ENCODE data around the gene SLC24A4. TPM values are rescaled to one million over a fixed set of nuclear protein-coding genes. Genes with fewer than 3 reads are reported as not detected.

SLC24A4 gene
- total RNA-seq, 1 experiment from 2014 or later = not detected

- ChIA-PET POLR2A (no interaction called here), CTCF (no interaction called here), RAD21 (ENCODE audit: low non-redundant PET in 1 of 2, low total read pairs in 2 of 2, uncharacterized antibody in 2 of 2, unreplicated experiment in 2 of 2) (no interaction called here)
- Histone ChIP-seq H3K4me3 (replicated peaks in 1 of 2; ENCODE audit: low read depth in 1 of 2, low read length in 2 of 2) (no peak overlapping the region), H3K27ac (ENCODE audit: low read depth, low read length) (no peak overlapping the region), H3K9me2 (ENCODE audit: insufficient read depth) (no peaks in the 10 kb centered on the region), H3K36me3 (ENCODE audit: control insufficient read depth in 1 of 2, insufficient read depth in 2 of 2, low read length in 2 of 2) (no peaks in the 10 kb centered on the region), H2AFZ (ENCODE audit: low read depth, low read length, poor library complexity, severe bottlenecking) (no peak overlapping the region), H3K9ac (ENCODE audit: low read length) (no peak overlapping the region), H3K9me3 (ENCODE audit: control insufficient read depth in 1 of 2, insufficient read depth in 1 of 2, low read depth in 1 of 2, low read length in 2 of 2) (no peaks in the 10 kb centered on the region), H3K79me2 (ENCODE audit: insufficient read depth, low read length) (no peaks in the 10 kb centered on the region), H3K27me3 (ENCODE audit: insufficient read depth, low read length) (no peaks in the 10 kb centered on the region), H3K4me1 (ENCODE audit: control insufficient read depth in 1 of 2, insufficient read depth in 2 of 2, low read length in 2 of 2) (peaks cover 3 to 19% of the 10 kb centered on the region in 2 experiments), H3K4me2 (ENCODE audit: low read length) (no peak overlapping the region), H4K20me1 (ENCODE audit: insufficient read depth) (no peaks in the 10 kb centered on the region)
- TF ChIP-seq JUND (IDR thresholded peaks at IDR 0.05) (no peak), FOSL1 (IDR thresholded peaks at IDR 0.05; ENCODE audit: low read depth) (no peak), SP1 (IDR thresholded peaks at IDR 0.05; ENCODE audit: low read depth) (no peak), ZFX (IDR thresholded peaks at IDR 0.05) (no peak), CTCF (IDR thresholded peaks at IDR 0.05 in 2 of 3, conservative IDR thresholded peaks at IDR 0.05 in 1 of 3; ENCODE audit: borderline replicate concordance in 1 of 3, insufficient read depth in 1 of 3, low read depth in 2 of 3, low read length in 2 of 3) (no peak)
- ATAC-seq (no peak), DNase-seq (ENCODE audit: low read depth, low spot score) (no peak)
- intact Hi-C loops (cut with micrococcal nuclease) = no loop called here
- no TSS peak for BruUV-seq (replicated peaks)
Observed at GRCh38 chr14:92421751-92422150, 98.8 kb downstream of the SLC24A4 start.

DNA sequence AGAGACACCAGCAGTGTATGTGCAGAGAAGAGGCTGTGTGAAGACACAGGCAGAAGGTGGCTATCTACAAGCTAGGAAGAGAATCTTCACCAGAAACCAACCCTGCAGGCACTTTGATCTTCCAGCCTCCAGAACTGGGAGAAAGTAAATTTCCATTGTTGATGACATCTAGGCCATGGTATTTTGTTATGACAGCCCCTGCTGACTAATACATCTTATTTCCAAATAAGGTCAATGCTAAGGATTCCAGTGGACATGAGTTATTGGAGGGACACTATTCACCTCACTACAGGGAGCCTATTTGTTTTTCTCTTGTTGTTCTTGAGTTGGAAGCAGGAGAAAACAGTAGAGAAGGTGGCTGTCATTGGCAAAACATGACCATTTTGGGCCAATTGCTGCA, 102.1 kb downstream of the SLC24A4 start:
- ChIA-PET POLR2A (no interaction called here), RAD21 (ENCODE audit: low non-redundant PET in 1 of 2, low total read pairs in 2 of 2, uncharacterized antibody in 2 of 2, unreplicated experiment in 2 of 2) (no interaction called here), CTCF (no interaction called here)
- Histone ChIP-seq H2AFZ (ENCODE audit: low read depth, low read length, poor library complexity, severe bottlenecking) (no peak overlapping the region), H3K9me2 (ENCODE audit: insufficient read depth) (no peaks in the 10 kb centered on the region), H3K9ac (ENCODE audit: low read length) (no peak overlapping the region), H3K27me3 (ENCODE audit: insufficient read depth, low read length) (no peaks in the 10 kb centered on the region), H3K4me1 (ENCODE audit: control insufficient read depth in 1 of 2, insufficient read depth in 2 of 2, low read length in 2 of 2) (peaks cover 3 to 26% of the 10 kb centered on the region in 2 experiments), H3K27ac (ENCODE audit: low read depth, low read length) (no peak overlapping the region), H3K4me2 (ENCODE audit: low read length) (peak overlapping the region; percentile 41), H4K20me1 (ENCODE audit: insufficient read depth) (no peaks in the 10 kb centered on the region), H3K9me3 (ENCODE audit: control insufficient read depth in 1 of 2, insufficient read depth in 1 of 2, low read depth in 1 of 2, low read length in 2 of 2) (no peaks in the 10 kb centered on the region), H3K79me2 (ENCODE audit: insufficient read depth, low read length) (no peaks in the 10 kb centered on the region), H3K36me3 (ENCODE audit: control insufficient read depth in 1 of 2, insufficient read depth in 2 of 2, low read length in 2 of 2) (no peaks in the 10 kb centered on the region), H3K4me3 (replicated peaks in 1 of 2; ENCODE audit: low read depth in 1 of 2, low read length in 2 of 2) (no peak overlapping the region)
- no TSS peak for BruUV-seq (replicated peaks)
- DNase-seq (ENCODE audit: low read depth, low spot score) = peak; percentile 28
- ATAC-seq = peak; percentile 75
- intact Hi-C loops (cut with micrococcal nuclease) = no loop called here
- no peak for TF ChIP-seq ZFX (IDR thresholded peaks at IDR 0.05)
- TF ChIP-seq ZBTB33 (IDR thresholded peaks at IDR 0.05; ENCODE audit: extremely low read depth, insufficient replicate concordance, low read length) = no peak
- TF ChIP-seq RAD21 (IDR thresholded peaks at IDR 0.05; ENCODE audit: low read depth) = no peak
- TF ChIP-seq JUND (IDR thresholded peaks at IDR 0.05) = peak; percentile 29; the same call in 1 of the 2 replicates
- no peak for TF ChIP-seq CTCF (IDR thresholded peaks at IDR 0.05 in 2 of 3, conservative IDR thresholded peaks at IDR 0.05 in 1 of 3; ENCODE audit: borderline replicate concordance in 1 of 3, insufficient read depth in 1 of 3, low read depth in 2 of 3, low read length in 2 of 3)
- TF ChIP-seq YY1 (IDR thresholded peaks at IDR 0.05; ENCODE audit: extremely low read depth, insufficient replicate concordance, low read depth, low read length) = no peak
- no peak for TF ChIP-seq EZH2 (IDR thresholded peaks at IDR 0.05)
